ENCODE measurements around the gene BCAR1.

The BCAR1 gene

DNA sequence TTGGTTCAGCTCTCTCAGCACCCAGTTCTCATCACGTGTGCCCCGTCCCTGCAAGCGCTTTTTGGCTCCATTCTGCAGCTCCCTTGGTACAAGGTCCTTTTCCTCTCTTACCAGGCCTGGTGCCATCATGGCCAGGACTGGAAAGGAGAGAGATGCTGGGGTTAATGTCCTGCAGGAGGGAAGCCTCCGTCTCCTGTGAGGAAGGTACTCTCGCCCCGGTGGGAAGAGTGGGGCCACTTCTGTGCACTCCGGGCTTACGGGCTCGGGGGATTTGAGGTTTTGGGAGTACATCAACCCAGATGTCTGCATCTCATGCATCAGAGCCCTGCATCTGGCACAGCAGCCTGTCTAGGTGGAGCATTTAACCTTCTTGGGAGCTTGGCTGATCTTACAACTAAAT is 54.6 kb downstream of the BCAR1 start:
- no peak for DNase-seq

DNA sequence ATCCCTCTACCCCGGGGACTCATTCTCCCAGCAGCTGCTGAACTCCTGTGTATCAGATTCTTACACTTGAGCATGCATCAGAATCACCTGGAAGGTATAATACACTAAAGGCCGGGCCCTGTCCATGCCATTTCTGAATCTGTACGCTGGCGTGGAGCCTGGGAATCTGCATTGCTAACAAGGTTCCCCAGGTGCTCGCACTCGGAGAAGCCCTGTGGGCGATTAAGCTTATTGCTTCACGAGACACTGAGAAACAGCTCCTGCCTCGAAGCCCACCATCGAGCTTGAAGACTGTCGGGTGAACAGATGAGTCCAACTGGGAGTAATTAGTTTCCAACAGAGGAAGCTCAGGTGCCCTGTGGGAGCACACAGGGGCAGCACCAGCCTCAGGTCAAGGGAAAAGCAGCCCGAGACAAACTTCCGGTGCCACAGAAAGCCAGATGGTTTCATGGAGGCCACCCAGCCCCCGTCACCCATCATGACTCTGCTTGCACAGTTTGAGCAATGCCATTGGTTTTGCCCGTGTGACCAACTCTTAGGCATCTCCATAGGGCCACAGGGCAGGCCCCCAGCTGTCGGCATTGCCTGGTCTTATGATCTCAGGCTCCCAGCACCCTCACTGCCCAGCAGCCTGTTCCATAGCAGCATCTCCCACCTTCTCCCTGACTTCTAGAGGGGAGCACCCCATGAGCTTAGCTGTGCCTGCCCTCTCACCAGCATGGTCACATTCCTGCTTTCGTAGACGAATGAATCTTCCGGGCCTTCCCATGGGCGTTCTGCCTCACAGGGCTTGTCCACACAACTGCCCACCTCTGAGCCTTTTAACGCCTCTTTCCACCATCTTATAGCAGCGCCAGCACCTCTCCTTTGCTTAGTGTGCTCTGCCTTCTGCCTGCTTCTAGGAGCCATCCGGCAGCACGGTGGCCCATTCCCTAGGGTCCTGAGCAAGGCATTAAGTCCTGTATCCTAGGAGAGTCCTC is 55.3 kb downstream of the BCAR1 start:
- no peak for DNase-seq

- DNase-seq, result no peak
Observed at GRCh38 chr16:75193730-75194444, 57.5 kb downstream of the BCAR1 start.

DNA sequence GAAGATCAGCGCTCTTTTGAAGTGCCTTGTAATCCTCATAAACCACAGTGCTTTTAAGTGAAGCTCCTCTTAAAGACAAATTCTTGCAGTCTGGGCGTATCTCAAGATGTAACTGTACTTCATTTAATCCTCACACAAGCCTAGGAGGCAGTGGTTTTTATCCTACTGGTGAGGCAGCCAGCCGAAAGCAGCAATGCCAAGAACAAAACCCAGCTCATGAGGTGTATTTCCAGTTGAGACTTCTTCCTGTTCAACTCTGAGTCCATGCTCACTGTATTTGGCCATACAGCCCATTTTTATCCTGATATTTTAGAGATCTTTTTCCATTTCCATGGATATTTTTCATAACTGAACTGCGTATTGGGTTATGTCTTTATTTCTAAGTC is 58.2 kb downstream of the BCAR1 start:
- DNase-seq, result no peak

DNA sequence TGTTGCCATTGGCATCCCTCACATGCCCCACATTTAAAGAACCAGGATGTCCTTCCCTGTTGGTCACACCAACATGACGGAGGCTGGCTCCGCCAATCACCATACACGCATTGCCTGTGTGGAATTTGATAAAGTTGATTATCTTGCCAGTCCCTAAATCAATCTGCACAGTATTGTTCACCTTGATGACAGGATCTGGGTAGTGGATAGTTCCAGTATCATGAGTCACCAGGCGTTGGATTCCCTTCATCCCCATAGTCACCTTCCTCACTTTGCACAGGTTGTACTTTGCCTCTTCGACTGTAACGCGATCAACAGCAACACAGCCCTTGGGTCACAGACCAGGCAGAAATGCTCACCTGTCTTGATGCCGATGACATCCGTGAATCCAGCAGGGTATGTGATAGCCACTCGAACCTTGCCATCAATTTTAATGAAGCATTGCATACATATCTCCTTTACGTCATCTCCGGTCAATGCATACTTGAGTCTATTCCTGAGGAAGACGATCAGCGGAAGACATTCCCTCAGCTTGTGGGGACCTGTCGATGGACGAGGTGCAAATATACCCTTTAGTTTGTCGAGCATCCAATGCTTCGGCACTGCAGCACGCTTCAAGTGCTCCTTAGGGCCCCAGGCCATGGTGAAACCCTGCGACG is 58.7 kb downstream of the BCAR1 start:
- no peak for DNase-seq

DNA sequence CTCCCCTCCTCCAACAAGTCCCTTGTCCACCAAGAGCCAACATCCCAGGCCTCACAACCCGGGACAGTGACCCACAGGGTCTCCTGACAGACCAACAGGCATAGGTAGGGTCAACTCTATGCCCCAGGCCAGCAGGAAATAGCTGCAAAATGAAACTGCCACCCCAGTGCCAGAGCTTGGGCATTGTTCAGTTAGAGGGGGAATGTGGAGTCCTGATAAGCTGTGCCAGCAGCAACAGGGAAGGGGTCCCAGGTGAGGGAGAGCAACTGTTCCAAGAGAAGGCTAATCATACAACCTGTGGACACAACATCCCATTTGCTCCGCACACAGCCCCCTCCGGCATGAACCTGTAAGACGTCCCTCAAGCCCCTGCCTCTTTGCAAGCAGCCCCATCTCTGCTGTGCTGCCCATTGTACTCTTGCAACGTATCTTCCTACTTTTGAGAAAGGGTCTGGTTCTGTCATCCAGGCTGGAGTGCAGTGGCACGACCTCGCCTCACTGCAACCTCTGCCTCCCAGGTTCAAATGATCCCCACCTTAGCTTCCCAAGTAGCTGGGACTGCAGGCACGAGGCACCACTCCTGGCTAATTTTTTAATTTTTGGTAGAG is 61.7 kb downstream of the BCAR1 start:
- no peak for DNase-seq

DNA sequence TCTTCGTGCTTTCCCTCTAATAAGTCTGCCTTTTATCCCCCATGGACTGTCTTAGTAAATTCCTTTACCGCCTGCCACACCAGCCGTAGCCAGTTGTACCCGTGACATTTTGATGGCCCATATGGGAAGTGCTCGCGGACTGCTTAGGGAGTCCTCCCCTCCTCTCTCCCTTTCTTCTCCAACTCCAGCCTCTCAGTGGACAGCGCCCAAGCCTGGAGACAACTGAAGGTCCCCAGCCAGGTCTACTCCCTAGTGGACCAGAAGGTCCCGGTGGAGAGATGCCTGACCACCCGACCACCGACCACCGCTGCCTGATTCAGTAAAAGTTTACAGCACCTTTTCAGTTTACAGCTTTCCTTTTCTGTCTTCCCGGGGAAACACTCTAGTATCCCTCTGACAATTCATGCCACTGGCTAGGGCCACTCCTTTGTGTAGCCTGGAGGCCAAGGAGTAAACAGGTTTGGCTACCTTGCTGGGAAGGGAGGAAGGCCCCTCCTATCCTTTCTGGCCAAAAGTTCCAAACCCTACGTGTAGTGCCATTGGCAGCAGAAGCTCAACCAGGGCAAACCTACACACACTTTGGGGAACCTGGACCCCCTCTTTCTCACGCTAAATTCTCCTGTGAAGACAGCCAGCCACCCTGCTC is 62.5 kb downstream of the BCAR1 start:
- DNase-seq, result no peak

DNA sequence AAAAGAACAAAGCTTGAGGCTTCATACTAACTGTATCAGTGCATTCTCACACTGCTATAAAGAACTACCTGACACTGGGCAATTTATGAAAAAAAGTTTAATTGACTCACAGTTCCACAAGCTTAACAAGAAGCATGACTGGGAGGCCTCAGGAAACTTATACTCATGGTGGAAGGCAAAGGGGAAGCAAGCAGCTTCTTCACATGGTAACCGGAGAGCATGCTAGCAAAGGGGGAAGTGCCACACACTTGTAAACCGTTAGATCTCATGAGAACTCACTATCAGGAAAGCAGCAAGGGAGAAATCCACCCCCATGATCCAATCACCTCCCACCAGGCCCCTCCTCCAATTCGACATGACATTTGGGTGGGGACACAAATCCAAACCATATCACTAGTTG is 69.8 kb downstream of the BCAR1 start:
- no peak for DNase-seq

- no peak for DNase-seq
Observed at GRCh38 chr16:75179208-75179607, 72.2 kb downstream of the BCAR1 start.

Measured in activated CD4-positive, alpha-beta T cell treated with anti-CD3 and anti-CD28 coated beads for 48 hours (primary cell).